ENCODE data around the gene PIK3R5.
A peak's percentile ranks its signal among the peaks of the same experiment; 100 is the strongest.
"Not testable (repeated sequence)": the region's sequence is repeated elsewhere in the genome, so short reads cannot be mapped to it uniquely, and the experiment has no call there.

PIK3R5 gene

GRCh38 chr17:8965394-8966168 is at the start of gene PIK3R5:
Gene PIK3R5, minus strand, starts transcription at chr17:8965707. Its CDS starts 54,213 bp downstream, at chr17:8911494.
- DNase-seq: peak; percentile 77

DNA sequence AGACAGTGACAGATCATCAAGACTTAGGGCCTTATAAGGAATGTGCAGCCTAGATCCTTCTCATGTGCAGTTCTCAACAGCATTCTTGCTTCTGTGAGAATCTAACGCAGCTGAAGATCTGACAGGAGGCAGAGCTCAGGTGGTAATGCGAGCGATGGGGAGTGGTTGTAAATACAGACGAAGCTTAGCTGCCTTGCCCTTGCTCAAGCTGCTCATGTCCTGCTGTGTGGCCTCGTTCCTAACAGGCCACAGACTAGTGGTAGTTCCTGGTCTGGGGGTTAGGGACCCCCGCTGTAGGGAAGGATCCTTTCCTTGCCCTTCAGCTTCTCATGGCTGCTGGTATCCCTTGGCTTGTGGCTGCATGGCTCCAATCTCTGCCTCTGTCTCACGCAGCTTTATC is 45.5 kb upstream of the PIK3R5 start:
- DNase-seq: no peak

- DNase-seq: no peak
Measured at GRCh38 chr17:9009737-9010136, 44.2 kb upstream of the PIK3R5 start.

- DNase-seq: no peak
Measured at GRCh38 chr17:9009096-9009495, 43.6 kb upstream of the PIK3R5 start.

DNA sequence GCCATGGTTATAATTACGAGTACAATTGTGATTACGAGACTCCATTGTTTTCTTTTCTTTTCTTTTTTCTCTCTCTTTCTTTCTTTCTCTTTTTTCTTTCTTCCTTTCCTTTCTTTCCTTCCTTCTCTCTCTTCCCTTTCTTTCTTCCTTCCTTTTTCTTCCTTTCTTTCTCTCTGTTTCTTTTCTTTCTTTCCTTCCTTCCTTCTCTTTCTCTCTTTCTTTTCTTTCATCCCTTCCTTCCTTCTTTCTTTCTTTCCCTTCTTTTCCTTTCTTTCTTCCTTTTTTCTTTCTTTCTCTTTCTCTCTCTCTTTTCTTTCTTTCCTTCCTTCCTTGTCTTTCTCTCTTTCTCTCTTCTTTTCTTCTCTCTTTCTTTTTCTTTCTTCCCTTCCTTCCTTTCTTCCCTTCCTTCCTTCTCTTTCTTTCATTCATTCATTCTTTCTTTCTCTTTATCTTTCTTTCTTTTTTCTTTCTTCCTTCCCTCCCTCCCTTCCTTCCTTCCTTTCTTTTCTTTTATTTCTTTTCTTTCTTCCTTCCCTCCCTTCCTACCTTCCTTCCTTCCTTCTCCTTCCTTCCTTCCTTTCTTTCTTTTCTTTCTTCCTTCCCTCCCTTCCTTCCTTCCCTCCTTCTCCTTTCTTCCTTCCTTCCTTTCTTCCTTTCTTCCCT is 41.7 kb upstream of the PIK3R5 start:
- DNase-seq: no peak

GRCh38 chr17:9006175-9006767 is 40.8 kb upstream of the PIK3R5 start:
- no peak for DNase-seq

DNA sequence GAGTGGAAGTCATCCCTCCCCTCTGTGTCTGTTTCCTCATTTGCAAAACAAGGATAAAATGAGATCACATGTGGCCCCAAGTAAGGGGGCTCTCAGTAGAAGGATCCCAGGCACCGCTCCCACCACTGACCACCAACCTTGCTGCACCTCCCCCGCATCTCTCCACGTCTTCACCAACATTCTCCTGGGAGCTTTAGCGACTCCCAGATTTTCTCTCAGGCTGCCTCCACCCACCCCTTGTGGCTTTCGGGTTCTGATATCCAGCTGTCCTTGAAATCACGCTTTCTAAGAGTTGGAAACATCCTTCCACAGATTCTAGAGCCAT is 39.4 kb upstream of the PIK3R5 start:
- DNase-seq: no peak

DNA sequence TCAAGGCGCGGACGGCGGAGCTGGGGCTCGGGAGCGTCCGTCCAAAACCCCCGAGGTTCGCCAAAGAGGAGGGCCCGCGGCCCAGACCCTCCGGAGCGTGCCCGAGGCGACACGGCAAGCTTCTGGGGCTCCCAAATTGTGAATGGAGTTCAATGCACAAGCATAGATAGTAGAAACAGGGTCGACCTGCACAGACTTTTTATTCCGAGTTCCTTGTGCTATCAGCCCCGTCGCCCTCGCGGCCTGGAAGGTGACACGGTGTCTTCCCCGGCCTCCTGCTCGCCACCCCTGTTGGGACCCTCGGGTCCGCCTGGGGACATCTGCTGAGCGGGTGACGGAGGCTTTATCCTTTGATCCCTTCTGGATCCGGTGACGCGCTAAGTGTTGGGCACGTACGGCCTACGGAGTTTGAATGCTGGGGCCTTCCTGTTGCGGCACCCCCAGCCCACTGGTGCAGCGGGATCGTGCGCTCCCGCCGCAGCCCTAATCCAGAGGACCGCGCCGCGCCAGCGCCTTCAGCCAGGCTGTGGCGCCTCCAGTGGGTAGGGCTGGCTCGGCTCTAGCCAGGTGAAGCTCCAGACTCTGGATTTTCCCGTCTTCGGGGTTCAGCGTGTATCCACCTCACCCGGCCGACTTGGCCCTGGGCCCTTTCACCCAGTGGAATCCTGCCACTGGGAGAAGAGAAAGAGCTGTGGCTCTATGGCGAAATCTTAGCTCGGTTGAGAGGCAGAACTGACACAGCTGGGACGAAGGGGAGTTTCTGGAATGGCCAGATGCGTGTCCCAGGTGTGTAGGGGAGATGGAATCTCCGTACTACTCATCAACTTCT is 38.8 kb upstream of the PIK3R5 start:
- peak; percentile 11 for DNase-seq

GRCh38 chr17:9003355-9004131 is 38.0 kb upstream of the PIK3R5 start:
- DNase-seq: peak; percentile 11

DNA sequence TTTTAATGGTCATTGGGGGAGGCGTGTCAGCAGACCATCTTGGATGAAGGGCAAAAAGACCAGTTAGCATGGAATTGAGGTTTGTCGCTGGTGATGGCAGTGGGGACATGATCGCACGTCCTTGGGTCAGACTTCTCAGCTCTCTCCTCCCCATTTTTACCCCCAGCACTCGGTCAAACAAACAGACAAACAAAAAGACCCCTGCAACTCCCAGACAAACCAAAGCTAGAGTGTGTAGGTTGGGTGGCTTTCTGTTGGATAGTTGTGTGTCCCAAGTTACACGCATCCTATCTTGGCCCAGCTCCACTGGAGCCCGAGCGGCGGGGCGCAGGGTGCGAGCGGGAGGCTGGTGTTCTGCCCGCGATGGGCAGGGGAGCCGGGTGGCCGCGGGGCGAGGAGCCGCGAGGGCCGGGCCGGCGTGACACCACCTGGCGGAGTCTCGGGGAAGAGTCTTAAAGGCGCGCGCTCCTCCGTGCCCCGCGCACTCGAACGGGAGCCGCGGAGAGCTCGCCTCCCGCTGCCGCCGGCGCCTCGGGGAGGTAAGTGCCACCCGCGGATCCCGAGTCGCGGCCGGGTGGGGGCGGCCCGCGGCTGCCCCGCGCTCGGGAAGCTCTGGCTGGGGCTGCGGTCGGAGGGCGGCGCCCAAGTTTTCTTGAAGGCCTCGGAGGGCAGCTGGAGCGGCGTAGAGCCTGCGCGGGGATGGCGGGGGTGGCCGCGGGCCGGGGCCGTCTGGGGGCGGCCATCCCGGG is 37.3 kb upstream of the PIK3R5 start:
- DNase-seq: peak; percentile 57

GRCh38 chr17:9002227-9002605 is 36.7 kb upstream of the PIK3R5 start:
- DNase-seq: no peak

DNA sequence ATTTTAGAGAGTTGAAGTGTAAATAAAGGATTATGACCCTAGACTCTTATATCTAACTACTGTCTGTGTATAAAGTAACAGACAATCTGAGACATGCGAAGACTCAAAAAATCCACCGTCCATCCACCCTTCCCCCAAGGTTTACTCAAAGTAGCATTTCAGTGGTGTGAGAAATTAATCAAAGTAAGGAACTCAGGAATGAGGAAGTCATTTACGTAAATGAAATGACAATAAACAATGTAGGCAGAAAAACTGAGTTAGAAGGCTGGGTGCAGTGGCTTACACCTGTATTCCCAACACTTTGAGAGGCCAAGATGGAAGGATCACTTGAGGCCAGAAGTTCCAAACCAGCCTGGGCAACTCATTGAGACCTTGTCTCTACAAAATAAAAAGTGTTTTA is 36.1 kb upstream of the PIK3R5 start:
- no peak for DNase-seq

DNA sequence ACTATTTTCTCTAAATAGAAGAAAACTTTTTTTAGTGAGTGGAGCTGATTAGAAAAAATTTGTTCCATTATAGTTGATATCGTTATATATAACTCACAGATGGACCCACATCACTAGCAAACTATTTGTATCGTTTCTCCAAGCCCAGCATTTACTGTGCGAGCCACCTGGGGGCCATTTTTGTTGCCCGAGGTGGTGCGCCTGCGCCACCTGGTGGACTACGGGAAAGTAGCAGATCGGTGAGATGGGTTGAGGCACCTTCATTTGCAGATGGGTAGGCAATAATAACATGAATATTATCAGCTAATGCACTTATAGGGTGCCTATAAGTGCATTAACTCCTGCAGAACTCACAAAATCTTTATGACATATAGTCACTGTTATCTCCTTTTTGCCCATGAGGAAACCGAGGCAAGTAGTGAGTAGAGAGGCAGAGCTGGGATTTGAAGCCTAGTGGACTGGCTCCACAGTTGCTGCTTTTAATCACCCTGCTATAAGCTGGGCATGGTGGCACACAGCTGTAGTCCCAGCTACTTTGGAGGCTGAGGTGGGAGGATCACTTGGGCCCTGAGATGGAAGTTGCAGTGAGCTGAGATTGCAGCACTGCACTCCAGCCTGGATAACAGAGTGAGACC is 32.6 kb upstream of the PIK3R5 start:
- DNase-seq: peak; percentile 84

- DNase-seq: no peak
Measured at GRCh38 chr17:8995711-8996110, 30.2 kb upstream of the PIK3R5 start.

GRCh38 chr17:8994319-8994718 is 28.8 kb upstream of the PIK3R5 start:
- peak; percentile 65 for DNase-seq

DNA sequence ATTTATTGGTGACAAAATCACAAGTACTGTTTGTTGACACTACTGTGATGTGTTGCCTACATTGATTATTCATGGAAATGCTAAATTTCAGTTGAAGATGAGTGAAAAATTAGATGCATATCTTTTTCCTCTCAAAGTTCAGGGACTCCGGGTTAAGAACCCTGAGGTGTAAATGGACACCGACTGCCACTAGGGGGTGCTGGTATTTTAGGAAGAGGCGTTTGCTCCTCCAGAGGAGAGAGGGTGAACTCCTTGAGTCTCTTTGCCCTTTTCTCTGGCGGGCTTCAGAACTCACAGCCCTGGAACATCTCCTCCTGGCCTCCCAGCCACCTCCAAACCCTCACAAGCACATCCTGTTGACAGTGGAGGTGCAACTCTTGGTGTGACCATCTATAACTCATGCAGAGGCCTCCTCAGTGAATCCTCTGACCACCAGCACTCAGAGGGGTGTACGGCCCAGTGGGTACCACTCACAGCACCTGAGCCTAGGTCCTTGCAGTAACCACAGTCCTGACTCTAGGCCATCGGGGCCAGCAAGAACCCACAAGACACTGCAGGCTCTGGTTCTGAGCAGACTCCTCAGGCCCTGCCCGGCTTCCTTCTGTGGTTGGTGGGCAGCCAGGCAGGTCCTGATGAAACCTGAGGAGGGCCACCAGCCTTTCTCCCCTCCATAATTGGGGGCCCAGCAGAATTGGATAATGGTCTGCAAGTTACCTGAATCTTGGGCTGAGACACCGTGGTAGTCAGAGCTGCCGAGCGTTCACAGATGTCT is 26.2 kb upstream of the PIK3R5 start:
- DNase-seq: peak; percentile 88

GRCh38 chr17:8988263-8988935 is 22.9 kb upstream of the PIK3R5 start:
- not testable (repeated sequence) for DNase-seq

DNA sequence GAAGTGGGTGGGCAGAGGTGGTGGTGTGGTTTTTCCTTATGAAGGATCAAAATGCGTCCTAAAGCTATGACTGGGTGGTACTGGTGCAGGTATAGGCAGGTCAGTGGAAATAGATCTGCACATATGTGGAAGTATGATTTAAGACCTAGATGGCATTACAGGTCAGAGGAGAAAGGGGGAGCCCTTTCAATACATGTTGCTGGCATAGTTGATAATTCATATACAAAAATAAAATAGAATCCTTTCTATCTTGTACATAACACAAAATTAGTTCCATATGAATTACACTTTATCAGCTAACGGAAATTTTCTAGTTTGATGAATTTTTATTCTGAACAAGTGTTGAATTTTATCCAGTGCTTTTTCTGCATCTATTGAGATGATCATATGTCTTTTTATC is 20.8 kb upstream of the PIK3R5 start:
- peak; percentile 41 for DNase-seq

- DNase-seq: no peak
Measured at GRCh38 chr17:8985054-8985701, 19.7 kb upstream of the PIK3R5 start.

Data from hematopoietic multipotent progenitor cell treated with erythropoietin and hydrocortisone succinate and interleukin-3 and kit ligand, for 6 days (in vitro differentiated cells).